Right cardiac atrium (tissue), 5 donors: Measurements from ENCODE around the gene NUMA1. TPM values are rescaled to one million over a fixed set of nuclear protein-coding genes. Genes with fewer than 3 reads are reported as not detected.

Source experiments
- ATAC-seq, 2 donors: fragments of 200-7000 bp; cut with Tn5 transposase; one replicate each; pipeline versions ENCODE4 v1.8.0 to v1.9.1; 2020; ENCODE audit warnings: moderate library complexity in 2 of 2, mild to moderate bottlenecking in 1 of 2
- DNase-seq, 3 donors: peaks; one replicate each; pipeline ENCODE4 v3.0.0-alpha.2; 2020
- H3K27ac ChIP-seq: one replicate; pipeline ENCODE4 v1.5.1; 2013; ENCODE audit warnings: mild to moderate bottlenecking, low read length, control low read depth, moderate library complexity
- H3K27me3 ChIP-seq: one replicate; pipeline ENCODE4 v1.6.1; 2013; ENCODE audit not compliant: control insufficient read depth, insufficient read depth
- H3K4me1 ChIP-seq: one replicate; pipeline ENCODE4 v1.6.1; 2013; ENCODE audit warnings: low read length; ENCODE audit not compliant: control insufficient read depth, insufficient read depth
- H3K4me3 ChIP-seq: one replicate; pipeline ENCODE4 v1.5.1; 2013; ENCODE audit warnings: low read length, control low read depth
- H3K9me3 ChIP-seq: one replicate; pipeline ENCODE4 v1.6.1; 2013; ENCODE audit warnings: low read length; ENCODE audit not compliant: control insufficient read depth
- WGBS: extraction: QIAGEN DNeasy Blood & Tissue Kit; methylation state at CpG from one replicate; pipeline ENCODE4 v1.1.7; 2013; 5-methylcytosine and 5-hydroxymethylcytosine counted together
- intact Hi-C, 4 donors: fragments of 100-400 bp; cut with DNase I; formaldehyde crosslinking; loops; one replicate each; pipeline versions ENCODE4 v1.11.0 to v1.14.0; 2022 to 2023
- polyA plus RNA-seq: library from polyadenylated mRNA; stranded (reverse); fragments of 200-250 nt; gene quantifications from one replicate; pipeline ENCODE4 v1.2.3, GENCODE V29; 2013
- total RNA-seq, 4 donors: library from RNA; stranded (reverse); fragmentation: NEBNext Ultra II Directional; extraction: Animal tissue kit (Norgen Biotek cat#: 25700); gene quantifications; one replicate each; pipeline ENCODE4 v1.2.1, GENCODE V29; 2021
- donor health status: healthy with polysubstance abuse.
- donor health status: DM: no; HTN: yes; CAD: no.
- donor health status: DM: no; HTN: no; CAD: no.
- donor health status: DM: no; HTN: yes; CAD: no; lungs with severe emphysema.
- donor health status: DM: yes; HTN: yes; CAD: no.

NUMA1 gene
- total and polyA plus RNA-seq, 5 donors: 75.8 to 125 (median 103) TPM

DNA sequence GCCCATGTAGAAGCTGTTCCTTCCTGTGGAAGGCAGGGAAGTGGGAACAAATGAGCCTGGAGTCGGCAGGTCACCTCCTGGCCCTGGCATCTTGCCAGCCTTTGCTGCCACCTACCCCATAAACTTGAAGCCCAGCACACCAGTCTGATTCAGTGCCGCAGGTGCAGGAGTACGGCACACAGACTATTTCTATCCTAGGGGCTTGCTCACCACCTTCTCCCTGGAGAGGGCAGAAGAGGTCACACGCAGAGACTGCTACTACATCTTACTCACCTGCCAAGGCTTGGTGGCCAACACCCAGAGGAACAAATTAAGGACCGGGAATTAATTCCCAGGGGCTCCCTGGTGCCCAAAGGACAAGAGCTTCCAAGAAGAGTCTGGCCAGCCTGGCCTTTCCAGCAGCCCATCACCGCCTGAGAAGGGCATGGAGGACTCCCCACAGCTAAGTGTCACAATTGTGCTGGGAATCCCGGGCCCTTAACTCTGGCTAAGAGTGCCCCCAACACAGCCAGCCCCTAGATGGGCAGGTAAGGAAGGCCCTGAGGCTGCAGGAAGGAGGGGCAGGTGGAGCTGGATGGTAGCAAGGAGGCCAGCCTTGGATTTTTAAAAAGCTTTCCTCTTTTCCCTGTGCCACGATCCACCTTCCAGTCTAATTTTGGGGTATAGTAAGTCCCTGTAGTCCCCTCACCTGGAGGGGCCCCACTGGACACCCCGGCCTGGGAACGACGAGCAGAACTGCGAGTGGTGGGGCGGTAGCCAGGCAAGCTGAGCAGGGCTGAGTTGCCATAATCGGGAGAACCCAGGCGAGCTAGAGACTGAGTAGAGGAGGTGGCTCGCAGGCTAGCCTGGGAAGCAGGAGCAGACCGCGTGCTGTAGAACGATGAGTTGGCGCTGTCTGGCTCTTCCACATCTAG is 74.7 kb downstream of the NUMA1 start:
- WGBS: 81% methylated on average over 20 of the region's 20 CpGs

DNA sequence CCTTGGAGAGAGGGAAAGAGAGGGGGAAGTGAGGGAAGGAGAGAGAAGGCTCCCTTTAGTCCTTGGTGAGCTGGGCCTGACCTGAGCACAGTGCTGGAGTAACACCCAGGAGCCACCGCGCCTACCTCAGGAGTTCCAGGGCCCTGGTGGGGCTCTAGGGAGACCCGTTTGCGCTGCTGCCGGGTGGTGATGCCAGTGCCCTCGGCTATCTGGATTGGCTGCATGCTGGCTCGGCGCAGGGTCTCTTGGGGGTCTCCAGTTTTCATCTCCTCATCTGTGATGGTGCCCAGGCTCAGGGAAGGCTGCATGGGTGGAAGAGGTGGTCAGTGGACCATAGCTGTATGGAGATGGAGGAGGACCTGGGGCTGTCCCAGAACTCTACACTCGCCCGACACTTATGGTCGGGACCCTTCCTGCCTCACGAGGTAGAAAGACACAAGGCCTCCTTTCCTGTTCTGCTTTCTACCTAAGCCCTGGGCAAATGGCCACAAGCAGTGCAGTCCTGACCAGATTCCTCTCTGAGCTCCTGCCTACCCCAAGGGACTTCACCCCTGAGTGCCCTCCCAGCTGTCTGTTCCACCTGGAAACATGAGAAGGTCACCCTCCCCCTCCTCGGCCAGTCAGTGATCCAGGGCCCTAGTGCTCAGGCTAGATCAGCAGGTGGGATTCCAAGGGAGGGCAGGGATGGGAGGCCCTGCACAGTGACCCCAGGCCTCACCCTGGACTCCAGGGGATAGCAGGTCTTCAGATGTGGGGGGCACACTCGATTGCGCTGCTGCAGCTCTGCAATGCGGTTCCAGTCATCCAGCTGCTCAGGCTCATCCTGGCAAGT is 75.6 kb downstream of the NUMA1 start:
- Histone ChIP-seq H3K27ac (no peak overlapping the region), H3K4me1 (no peaks in the 10 kb centered on the region)
- intact Hi-C loops: no loop called here

More for the DNA sequence above, 74.7 kb downstream of the NUMA1 start:
- Histone ChIP-seq H3K27ac (no peak overlapping the region), H3K27me3 (no peaks in the 10 kb centered on the region), H3K4me1 (no peaks in the 10 kb centered on the region), H3K9me3 (no peaks in the 10 kb centered on the region), H3K4me3 (no peak overlapping the region)
- intact Hi-C loops: no loop called here
- no peak for ATAC-seq
- no peak for DNase-seq

DNA sequence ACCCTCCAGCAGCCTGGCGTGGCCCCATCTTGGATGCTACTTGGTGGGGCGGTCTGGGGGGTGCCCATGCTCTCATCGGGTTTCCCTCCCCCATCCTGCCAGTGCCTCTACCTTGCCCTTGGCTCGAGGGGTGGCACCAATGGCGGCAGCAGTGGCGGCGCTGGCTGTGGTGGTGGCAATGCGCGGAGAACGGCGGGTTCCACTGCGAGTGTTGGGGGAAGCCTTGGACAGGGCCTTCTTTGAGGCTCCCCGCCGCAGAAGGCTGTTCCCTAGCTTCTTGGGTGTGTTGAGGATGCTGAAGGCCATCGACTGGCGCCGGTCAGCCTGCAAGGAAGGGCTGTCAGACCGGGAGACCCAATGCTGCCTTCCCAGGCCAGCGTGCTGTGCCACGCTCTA is 76.6 kb downstream of the NUMA1 start:
- no peaks in the 10 kb centered on the region for H3K9me3 ChIP-seq
- 94% methylated on average over 20 of the region's 20 CpGs for WGBS
- DNase-seq (no peak), ATAC-seq (no peak)
- H3K4me1 ChIP-seq: no peaks in the 10 kb centered on the region
- H3K4me3 ChIP-seq: no peak overlapping the region
- H3K27me3 ChIP-seq: no peaks in the 10 kb centered on the region
- no peak overlapping the region for H3K27ac ChIP-seq
- intact Hi-C loops: no loop called here

More for the DNA sequence above, 75.6 kb downstream of the NUMA1 start:
- WGBS: 88% methylated on average over 16 of the region's 16 CpGs
- no peak for ATAC-seq
- Histone ChIP-seq H3K27me3 (no peaks in the 10 kb centered on the region), H3K9me3 (no peaks in the 10 kb centered on the region), H3K4me3 (no peak overlapping the region)
- DNase-seq: no peak

DNA sequence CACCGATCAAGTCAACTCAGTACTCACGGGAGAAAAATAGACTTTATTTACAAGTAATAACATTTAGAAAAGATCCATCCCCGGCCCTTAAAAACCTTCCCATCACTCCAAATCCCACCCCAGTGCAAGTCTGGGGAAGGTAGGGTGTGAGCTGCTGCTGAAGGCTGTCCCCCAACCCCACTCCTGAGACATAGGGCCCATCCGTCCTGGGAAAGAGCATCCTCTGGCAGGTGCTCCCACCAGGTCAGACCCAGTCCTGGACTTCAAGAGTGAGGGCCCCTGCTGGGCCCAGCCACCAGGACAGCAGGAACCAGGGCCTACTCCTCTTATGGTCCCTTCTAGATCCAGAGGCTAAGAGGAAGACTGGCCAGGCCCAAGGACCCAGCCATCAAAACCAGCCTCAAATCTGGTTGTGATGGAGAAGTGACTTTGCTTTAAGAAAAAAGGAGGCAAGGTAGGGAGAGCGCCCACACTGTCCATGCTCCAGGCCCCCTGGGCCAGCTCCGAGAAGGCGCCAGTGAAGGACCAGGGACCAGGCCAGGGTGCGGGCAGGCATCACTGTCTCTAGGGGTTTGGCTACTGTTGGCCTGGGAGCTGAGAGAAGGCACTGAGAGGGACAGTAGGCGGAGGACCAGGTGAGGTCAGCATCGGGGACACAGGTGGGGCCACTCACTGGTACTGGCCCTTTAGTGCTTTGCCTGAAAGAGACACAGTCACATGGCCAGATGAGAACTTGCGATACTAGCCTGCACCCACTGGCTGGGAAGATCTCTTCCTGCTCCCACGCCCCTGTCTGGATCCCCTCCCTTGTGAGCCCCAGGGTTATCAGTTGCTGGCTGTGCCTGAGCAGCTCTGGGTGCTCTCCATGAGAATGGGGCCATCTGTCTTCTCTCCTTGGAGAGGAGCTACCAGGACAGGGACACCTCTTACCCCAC is 77.2 kb downstream of the NUMA1 start:
- Histone ChIP-seq H3K9me3 (no peaks in the 10 kb centered on the region), H3K4me1 (no peaks in the 10 kb centered on the region), H3K27me3 (no peaks in the 10 kb centered on the region), H3K4me3 (no peak overlapping the region), H3K27ac (no peak overlapping the region)
- WGBS: 78% methylated on average over 12 of the region's 12 CpGs
- ATAC-seq (no peak), DNase-seq (no peak)
- intact Hi-C loops: no loop called here

DNA sequence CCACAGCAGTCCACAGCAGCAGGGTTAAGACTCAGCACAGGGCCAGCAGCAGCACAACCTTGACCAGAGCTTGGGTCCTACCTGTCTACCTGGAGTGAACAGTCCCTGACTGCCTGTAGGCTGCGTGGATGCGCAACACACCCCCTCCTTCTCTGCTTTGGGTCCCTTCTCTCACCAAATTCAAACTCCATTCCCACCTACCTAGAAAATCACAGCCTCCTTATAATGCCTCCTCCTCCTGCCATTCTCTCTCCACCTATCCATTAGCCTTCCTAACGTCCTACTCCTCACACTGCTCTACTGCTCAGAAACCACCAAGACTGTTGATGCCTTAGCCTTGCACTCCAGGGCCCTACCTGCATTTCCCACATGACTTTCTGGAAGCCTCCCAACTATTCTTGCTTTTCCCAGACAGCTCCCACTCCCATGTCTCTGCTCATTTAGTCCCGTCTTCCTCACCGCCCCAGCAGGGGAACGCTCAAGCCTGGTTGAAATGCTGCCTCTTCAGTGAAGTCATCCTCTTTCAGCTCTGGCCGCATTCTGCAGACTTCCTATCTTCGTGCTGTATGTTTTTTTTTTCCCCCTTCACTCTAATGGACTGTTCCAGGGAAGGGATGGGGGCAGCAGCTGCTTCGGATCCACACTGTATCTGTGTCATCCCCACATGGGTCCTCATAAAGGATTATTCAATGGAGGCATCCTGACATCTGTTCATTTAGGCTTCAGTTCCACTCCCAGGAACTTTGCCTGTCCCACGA is 78.3 kb downstream of the NUMA1 start:
- ATAC-seq (no peak), DNase-seq (no peak)
- Histone ChIP-seq H3K27me3 (no peaks in the 10 kb centered on the region), H3K27ac (no peak overlapping the region), H3K4me3 (no peak overlapping the region), H3K9me3 (no peaks in the 10 kb centered on the region), H3K4me1 (peaks cover 4% of the 10 kb centered on the region)
- WGBS: 54% methylated on average over 10 of the region's 10 CpGs
- intact Hi-C loops: no loop called here

DNA sequence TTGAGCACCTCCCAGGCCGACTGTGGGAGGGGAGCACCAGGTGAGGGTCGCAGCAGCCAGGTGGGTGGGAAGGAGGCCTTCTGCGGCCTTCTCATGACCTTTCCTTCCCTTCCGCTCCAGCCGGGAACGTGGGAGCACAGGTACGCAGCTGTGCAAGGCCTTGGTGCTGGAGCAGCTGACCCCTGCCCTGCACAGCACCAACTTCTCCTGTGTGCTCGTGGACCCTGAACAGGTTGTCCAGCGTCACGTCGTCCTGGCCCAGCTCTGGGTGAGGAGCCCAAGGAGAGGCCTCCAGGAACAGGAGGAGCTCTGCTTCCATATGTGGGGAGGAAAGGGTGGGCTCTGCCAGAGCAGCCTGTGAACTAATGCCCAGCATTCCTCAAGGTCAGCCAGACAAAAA is 79.1 kb downstream of the NUMA1 start:
- no peak for ATAC-seq
- Histone ChIP-seq H3K4me3 (no peak overlapping the region), H3K27ac (no peak overlapping the region), H3K9me3 (no peaks in the 10 kb centered on the region), H3K27me3 (no peaks in the 10 kb centered on the region), H3K4me1 (peaks cover 4% of the 10 kb centered on the region)
- WGBS: 79% methylated on average over 11 of the region's 11 CpGs
- no peak for DNase-seq
- intact Hi-C loops: no loop called here

DNA sequence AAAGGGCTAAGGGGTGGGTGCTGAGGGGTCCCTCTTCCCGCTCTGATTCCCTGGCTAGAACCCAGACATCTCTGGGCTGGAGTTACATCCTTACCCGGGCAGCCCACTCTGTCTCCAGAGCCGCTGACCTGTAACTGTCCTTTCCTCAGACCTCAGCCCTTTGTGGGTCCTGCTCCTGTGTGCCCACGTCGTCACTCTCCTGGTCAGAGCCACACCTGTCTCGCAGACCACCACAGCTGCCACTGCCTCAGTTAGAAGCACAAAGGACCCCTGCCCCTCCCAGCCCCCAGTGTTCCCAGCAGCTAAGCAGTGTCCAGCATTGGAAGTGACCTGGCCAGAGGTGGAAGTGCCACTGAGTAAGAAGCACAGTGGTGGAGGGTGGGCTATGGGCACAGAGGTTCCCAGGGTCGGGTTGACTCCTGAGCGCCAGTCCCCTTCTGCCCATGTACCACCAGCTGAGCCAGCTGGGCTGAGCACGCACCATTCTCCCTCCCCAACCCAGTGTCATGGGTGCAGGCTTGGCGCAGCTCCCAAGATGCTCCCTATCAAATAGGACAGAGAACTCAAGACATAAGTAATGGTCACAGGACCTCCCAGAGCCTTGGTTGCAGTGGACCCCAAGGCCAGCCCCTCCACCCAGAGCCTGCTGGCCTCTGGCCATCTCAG is 80.0 kb downstream of the NUMA1 start:
- H3K9me3 ChIP-seq: no peaks in the 10 kb centered on the region
- WGBS: 88% methylated on average over 10 of the region's 10 CpGs
- intact Hi-C loops: no loop called here
- no peak overlapping the region for H3K4me3 ChIP-seq
- no peak for DNase-seq
- no peak for ATAC-seq
- H3K27me3 ChIP-seq: no peaks in the 10 kb centered on the region
- H3K4me1 ChIP-seq: peaks cover 4% of the 10 kb centered on the region
- no peak overlapping the region for H3K27ac ChIP-seq

DNA sequence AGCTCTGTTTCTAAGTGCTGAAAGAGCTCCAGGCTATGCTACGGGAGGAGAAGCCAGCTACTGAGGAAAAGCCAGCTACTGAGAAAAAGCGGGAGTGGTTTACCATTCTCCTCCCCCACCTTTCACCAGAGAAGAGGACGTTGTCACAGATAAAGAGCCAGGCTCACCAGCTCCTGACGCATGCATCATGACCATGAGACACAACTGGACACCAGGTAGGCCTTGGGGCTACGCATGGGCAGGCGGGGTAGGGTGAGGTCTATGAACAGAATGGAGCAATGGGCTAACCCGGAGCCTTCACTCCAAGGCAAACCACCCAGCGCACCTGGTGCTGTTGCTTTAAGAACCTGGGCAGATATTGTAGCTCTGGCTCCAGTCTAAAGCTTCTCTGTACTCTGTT is 80.5 kb downstream of the NUMA1 start:
- 62% methylated on average over 8 of the region's 8 CpGs for WGBS
- intact Hi-C loops: no loop called here
- H3K27me3 ChIP-seq: no peaks in the 10 kb centered on the region
- DNase-seq: no peak
- ATAC-seq: no peak
- H3K4me3 ChIP-seq: no peak overlapping the region
- H3K9me3 ChIP-seq: no peaks in the 10 kb centered on the region
- H3K4me1 ChIP-seq: peaks cover 4% of the 10 kb centered on the region
- peak overlapping the region; percentile 23 for H3K27ac ChIP-seq

DNA sequence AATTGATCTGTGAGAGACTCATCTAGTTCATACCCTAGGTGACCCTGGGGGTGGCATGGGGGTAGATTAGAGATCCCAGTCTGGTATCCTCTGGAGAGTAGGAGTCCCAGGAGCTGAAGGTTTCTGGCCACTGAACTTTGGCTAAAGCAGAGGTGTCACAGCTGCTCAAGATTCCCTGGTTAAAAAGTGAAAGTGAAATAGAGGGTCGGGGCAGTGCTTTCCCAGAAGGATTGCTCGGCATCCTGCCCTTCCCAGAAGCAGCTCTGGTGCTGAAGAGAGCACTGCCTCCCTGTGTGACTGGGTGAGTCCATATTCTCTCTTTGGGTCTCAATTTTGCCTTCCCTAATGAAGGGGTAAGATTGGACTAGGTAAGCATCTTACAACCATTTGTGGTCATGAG is 81.0 kb downstream of the NUMA1 start:
- H3K4me3 ChIP-seq: no peak overlapping the region
- peak overlapping the region; percentile 23 for H3K27ac ChIP-seq
- peaks cover 4% of the 10 kb centered on the region for H3K4me1 ChIP-seq
- DNase-seq (peak in 2 of 3 donors; percentile 51 to 79), ATAC-seq (peak; percentile 50 to 59)
- no peaks in the 10 kb centered on the region for H3K9me3 ChIP-seq
- no peaks in the 10 kb centered on the region for H3K27me3 ChIP-seq
- intact Hi-C loops: no loop called here
- 18% methylated on average over 2 of the region's 2 CpGs for WGBS
